Loucy (cell line): ENCODE measurements around the gene EPB42.
"Not testable (repeated sequence)": the region's sequence is repeated elsewhere in the genome, so short reads cannot be mapped to it uniquely, and the experiment has no call there.

Experiments
- H2AFZ ChIP-seq: fragments of 200-600 bp; sonication (generic); 2 replicates; pipeline ENCODE4 v1.6.0; 2016; ENCODE audit warnings: antibody characterized with exemption, mild to moderate bottlenecking, low read length, moderate library complexity
- H3F3A ChIP-seq: fragments of 200-600 bp; 2 replicates; pipeline ENCODE4 v1.6.0; 2016; ENCODE audit warnings: antibody characterized with exemption, low read depth, mild to moderate bottlenecking
- H3K27me3 ChIP-seq: fragments of 200-600 bp; sonication (generic); 2 replicates; pipeline ENCODE4 v1.6.1; 2014; ENCODE audit warnings: low read length, mild to moderate bottlenecking; ENCODE audit not compliant: insufficient read depth, poor library complexity, severe bottlenecking
- H3K36me3 ChIP-seq: fragments of 200-600 bp; sonication (generic); 2 replicates; pipeline ENCODE4 v1.6.1; 2016; ENCODE audit warnings: low read length; ENCODE audit not compliant: insufficient read depth
- H3K4me1 ChIP-seq: fragments of 200-600 bp; sonication (generic); 2 replicates; pipeline ENCODE4 v1.5.1; 2014; ENCODE audit warnings: low read length, mild to moderate bottlenecking; ENCODE audit not compliant: insufficient read depth, poor library complexity, severe bottlenecking
- H3K4me2 ChIP-seq: fragments of 200-600 bp; sonication (generic); 2 replicates; pipeline ENCODE4 v1.6.0; 2014; ENCODE audit warnings: antibody characterized with exemption, low read length, low read depth, mild to moderate bottlenecking; ENCODE audit not compliant: poor library complexity, severe bottlenecking
- H3K4me3 ChIP-seq: fragments of 200-600 bp; sonication (generic); 2 replicates; pipeline ENCODE4 v1.5.1; 2014; ENCODE audit warnings: low read length, mild to moderate bottlenecking, mixed read lengths; ENCODE audit not compliant: poor library complexity, severe bottlenecking
- H3K79me2 ChIP-seq: fragments of 200-600 bp; sonication (generic); 2 replicates; pipeline ENCODE4 v1.6.1; 2014; ENCODE audit warnings: low read length; ENCODE audit not compliant: insufficient read depth
- H3K9ac ChIP-seq: fragments of 200-600 bp; sonication (generic); 2 replicates; pipeline ENCODE4 v1.6.0; 2014; ENCODE audit warnings: mild to moderate bottlenecking, low read depth, low read length, moderate library complexity; ENCODE audit not compliant: poor library complexity, severe bottlenecking
- H3K9me2 ChIP-seq: fragments of 200-600 bp; sonication (generic); replicated peaks from 2 replicates; pipeline ENCODE4 v1.6.1; 2016; ENCODE audit warnings: low read depth, low read length, mixed read lengths
- H3K9me3 ChIP-seq: fragments of 200-600 bp; sonication (generic); 2 replicates; pipeline ENCODE4 v1.6.1; 2014; ENCODE audit warnings: mild to moderate bottlenecking, antibody characterized with exemption, low read length, low read depth; ENCODE audit not compliant: insufficient read depth
- H4K20me1 ChIP-seq: fragments of 200-600 bp; sonication (generic); 2 replicates; pipeline ENCODE4 v1.6.0; 2014; ENCODE audit warnings: antibody characterized with exemption, low read length, mild to moderate bottlenecking; ENCODE audit not compliant: insufficient read depth, poor library complexity, severe bottlenecking
- CTCF ChIP-seq: fragments of 200-600 bp; sonication (generic); conservative IDR thresholded peaks from 2 replicates; pipeline ENCODE4 v1.5.1; 2014; ENCODE audit warnings: mild to moderate bottlenecking, antibody characterized with exemption, low read length
- EZH2phosphoT487 ChIP-seq: fragments of 200-600 bp; IDR thresholded peaks from 2 replicates; pipeline ENCODE4 v1.6.1; 2018; ENCODE audit warnings: antibody characterized with exemption, mild to moderate bottlenecking, moderate library complexity, borderline replicate concordance

The EPB42 gene

GRCh38 chr15:43183270-43183669, 37.5 kb downstream of the EPB42 start:
- Histone ChIP-seq H3K4me3 (no peak overlapping the region), H4K20me1 (peaks cover 16% of the 10 kb centered on the region), H3K36me3 (peaks cover 4% of the 10 kb centered on the region; the same call in 1 of the 2 replicates), H3F3A (no peaks in the 10 kb centered on the region), H3K27me3 (no peaks in the 10 kb centered on the region), H3K79me2 (peaks cover 23% of the 10 kb centered on the region), H3K9me2 (no peaks in the 10 kb centered on the region), H2AFZ (no peak overlapping the region), H3K9me3 (no peaks in the 10 kb centered on the region), H3K9ac (no peak overlapping the region), H3K4me1 (peaks cover 16% of the 10 kb centered on the region), H3K4me2 (no peak overlapping the region)
- TF ChIP-seq CTCF: no peak

GRCh38 chr15:43177147-43177546, 43.7 kb downstream of the EPB42 start:
- H3K36me3 ChIP-seq: peaks cover 25% of the 10 kb centered on the region
- not testable (repeated sequence) for H2AFZ ChIP-seq, H3K79me2 ChIP-seq, H3K9me3 ChIP-seq, H3K9ac ChIP-seq, H3K4me2 ChIP-seq, H3K4me3 ChIP-seq, H3F3A ChIP-seq, H3K27me3 ChIP-seq, H4K20me1 ChIP-seq, H3K9me2 ChIP-seq, H3K4me1 ChIP-seq

DNA sequence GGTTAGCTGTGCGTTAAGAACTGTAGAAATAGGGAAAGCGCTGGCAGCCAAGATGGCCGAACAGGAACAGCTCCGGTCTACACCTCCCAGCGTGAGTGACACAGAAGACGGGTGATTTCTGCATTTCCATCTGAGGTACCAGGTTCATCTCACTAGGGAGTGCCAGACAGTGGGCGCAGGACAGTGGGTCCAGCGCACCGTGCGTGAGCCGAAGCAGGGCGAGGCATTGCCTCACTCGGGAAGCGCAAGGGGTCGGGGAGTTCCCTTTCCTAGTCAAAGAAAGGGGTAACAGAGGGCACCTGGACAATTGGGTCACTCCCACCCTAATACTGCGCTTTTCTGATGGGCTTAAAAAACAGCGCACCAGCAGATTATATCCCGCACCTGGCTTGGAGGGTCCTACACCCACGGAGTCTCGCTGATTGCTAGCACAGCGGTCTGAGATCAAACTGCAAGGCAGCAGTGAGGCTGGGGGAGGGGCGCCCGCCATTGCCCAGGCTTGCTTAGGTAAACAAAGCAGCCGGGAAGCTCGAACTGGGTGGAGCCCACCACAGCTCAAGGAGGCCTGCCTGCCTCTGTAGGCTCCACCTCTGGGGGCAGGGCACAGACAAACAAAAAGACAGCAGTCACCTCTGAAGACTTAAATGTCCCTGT, 45.0 kb downstream of the EPB42 start:
- H3K79me2 ChIP-seq, H3K4me2 ChIP-seq, H3K27me3 ChIP-seq, H3K9me2 ChIP-seq, H3K4me1 ChIP-seq, H2AFZ ChIP-seq, H3F3A ChIP-seq, H4K20me1 ChIP-seq, H3K9me3 ChIP-seq, H3K9ac ChIP-seq, H3K4me3 ChIP-seq: not testable (repeated sequence)
- peaks cover 23% of the 10 kb centered on the region for H3K36me3 ChIP-seq

DNA sequence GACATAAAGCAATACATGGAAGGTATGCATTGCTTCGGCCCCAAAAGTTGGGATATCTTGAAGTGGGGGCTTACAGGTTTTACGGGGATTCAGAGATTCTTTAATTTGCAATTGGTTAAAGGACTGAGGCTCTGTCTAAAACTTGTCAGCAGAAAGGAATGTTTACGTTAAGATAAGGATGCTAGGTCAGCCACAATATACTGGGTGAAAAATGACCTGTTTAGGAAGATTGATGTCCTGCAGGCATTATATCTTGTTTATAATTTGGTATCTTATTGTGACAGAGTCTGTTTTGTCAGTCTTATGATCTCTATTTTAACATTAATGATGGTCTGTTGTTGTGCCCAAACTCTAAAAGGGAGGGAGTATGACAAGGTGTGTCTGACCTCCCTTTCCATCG, 50.9 kb downstream of the EPB42 start:
- Histone ChIP-seq H3F3A (no peaks in the 10 kb centered on the region), H3K4me1 (no peaks in the 10 kb centered on the region), H3K36me3 (peaks cover 32% of the 10 kb centered on the region), H3K79me2 (no peaks in the 10 kb centered on the region), H3K4me3 (no peak overlapping the region), H3K9ac (no peak overlapping the region), H3K9me2 (no peaks in the 10 kb centered on the region), H3K27me3 (no peaks in the 10 kb centered on the region), H3K9me3 (no peaks in the 10 kb centered on the region), H3K4me2 (no peak overlapping the region), H2AFZ (no peak overlapping the region), H4K20me1 (no peaks in the 10 kb centered on the region)
- TF ChIP-seq CTCF (no peak), EZH2phosphoT487 (no peak)
